ENCODE results near the gene ITGAV. TPM values are rescaled to one million over a fixed set of nuclear protein-coding genes. Genes with fewer than 3 reads are reported as not detected.

The ITGAV gene
- total RNA-seq: 81.8 and 90.0 TPM in 2 replicates

DNA sequence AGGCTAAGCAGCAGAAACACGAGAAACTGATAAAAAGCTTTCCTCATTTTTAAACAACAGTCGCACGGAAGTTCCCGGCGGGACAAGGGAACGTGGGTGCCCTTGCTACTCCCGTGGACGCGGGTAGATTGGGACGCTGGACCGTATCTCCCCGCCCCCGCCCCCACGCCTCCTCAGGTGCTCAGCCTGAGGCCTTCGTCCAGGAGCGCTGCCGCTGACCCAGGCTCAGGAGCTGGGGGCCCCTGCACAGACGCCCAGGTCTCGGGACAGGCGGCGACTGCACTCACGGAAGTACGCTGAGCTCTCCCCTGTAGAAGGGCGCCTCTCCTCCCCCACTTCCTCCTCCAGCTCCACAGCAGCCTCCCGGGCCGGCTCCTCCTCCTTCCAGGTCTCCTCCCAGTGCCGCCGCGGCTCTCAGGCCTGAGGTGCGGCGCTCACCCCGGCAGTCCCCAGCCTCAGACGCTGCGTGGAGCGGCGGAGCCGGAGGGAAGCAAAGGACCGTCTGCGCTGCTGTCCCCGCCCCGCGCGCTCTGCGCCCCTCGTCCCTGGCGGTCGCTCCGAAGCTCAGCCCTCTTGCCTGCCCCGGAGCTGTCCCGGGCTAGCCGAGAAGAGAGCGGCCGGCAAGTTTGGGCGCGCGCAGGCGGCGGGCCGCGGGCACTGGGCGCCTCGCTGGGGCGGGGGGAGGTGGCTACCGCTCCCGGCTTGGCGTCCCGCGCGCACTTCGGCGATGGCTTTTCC lies at the start of gene ITGAV:
Gene ITGAV, plus strand, starts transcription at position 445 of the 738 bp plus-strand sequence. Its CDS starts 283 bp downstream, at position 728.

Other genes starting within 250 kb of the ITGAV start
- 32.6 and 38.5 TPM in 2 replicates for gene ZC3H15, start 103.8 kb upstream of the ITGAV start, total RNA-seq
- gene FAM171B, start 104.0 kb downstream of the ITGAV start, total RNA-seq: 11.4 and 13.2 TPM in 2 replicates

Data from cardiac ventricle fibroblast (primary cell).